Measurements from ENCODE around the gene PLAC1.

DNA sequence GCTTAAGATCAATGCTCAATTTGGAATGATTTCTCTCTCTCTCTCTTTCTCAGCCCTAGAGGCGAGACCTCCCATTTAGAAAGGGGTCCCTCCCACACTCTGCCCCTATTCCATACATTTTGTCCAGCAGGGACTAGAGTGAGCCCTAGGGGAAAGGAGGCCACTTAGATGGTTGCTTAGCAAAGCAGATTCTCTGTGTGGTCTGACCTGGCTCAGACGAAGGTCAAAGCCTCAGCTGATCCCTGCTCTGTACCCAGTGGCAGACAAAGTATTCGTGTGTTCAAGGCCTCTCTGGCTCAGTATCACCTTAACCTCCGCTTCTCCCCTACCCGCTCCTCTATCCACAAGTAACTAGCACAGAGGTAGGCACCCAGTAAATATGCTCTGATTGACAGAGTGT, 120.0 kb downstream of the PLAC1 start:
- TF ChIP-seq FOSL1 (IDR thresholded peaks at IDR 0.05; ENCODE audit: low read depth) (no peak), SP1 (IDR thresholded peaks at IDR 0.05; ENCODE audit: low read depth) (no peak)
- TF ChIP-seq, protein P1, sequence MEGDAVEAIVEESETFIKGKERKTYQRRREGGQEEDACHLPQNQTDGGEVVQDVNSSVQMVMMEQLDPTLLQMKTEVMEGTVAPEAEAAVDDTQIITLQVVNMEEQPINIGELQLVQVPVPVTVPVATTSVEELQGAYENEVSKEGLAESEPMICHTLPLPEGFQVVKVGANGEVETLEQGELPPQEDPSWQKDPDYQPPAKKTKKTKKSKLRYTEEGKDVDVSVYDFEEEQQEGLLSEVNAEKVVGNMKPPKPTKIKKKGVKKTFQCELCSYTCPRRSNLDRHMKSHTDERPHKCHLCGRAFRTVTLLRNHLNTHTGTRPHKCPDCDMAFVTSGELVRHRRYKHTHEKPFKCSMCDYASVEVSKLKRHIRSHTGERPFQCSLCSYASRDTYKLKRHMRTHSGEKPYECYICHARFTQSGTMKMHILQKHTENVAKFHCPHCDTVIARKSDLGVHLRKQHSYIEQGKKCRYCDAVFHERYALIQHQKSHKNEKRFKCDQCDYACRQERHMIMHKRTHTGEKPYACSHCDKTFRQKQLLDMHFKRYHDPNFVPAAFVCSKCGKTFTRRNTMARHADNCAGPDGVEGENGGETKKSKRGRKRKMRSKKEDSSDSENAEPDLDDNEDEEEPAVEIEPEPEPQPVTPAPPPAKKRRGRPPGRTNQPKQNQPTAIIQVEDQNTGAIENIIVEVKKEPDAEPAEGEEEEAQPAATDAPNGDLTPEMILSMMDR (IDR thresholded peaks at IDR 0.05 in 2 of 3, conservative IDR thresholded peaks at IDR 0.05 in 1 of 3; ENCODE audit: borderline replicate concordance in 1 of 3, insufficient read depth in 1 of 3, low read depth in 2 of 3, low read length in 2 of 3) = no peak
- TF ChIP-seq, protein P2, sequence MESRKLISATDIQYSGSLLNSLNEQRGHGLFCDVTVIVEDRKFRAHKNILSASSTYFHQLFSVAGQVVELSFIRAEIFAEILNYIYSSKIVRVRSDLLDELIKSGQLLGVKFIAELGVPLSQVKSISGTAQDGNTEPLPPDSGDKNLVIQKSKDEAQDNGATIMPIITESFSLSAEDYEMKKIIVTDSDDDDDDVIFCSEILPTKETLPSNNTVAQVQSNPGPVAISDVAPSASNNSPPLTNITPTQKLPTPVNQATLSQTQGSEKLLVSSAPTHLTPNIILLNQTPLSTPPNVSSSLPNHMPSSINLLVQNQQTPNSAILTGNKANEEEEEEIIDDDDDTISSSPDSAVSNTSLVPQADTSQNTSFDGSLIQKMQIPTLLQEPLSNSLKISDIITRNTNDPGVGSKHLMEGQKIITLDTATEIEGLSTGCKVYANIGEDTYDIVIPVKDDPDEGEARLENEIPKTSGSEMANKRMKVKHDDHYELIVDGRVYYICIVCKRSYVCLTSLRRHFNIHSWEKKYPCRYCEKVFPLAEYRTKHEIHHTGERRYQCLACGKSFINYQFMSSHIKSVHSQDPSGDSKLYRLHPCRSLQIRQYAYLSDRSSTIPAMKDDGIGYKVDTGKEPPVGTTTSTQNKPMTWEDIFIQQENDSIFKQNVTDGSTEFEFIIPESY (IDR thresholded peaks at IDR 0.05; ENCODE audit: extremely low read depth, insufficient replicate concordance, low read length) = no peak
- TF ChIP-seq, protein P3, sequence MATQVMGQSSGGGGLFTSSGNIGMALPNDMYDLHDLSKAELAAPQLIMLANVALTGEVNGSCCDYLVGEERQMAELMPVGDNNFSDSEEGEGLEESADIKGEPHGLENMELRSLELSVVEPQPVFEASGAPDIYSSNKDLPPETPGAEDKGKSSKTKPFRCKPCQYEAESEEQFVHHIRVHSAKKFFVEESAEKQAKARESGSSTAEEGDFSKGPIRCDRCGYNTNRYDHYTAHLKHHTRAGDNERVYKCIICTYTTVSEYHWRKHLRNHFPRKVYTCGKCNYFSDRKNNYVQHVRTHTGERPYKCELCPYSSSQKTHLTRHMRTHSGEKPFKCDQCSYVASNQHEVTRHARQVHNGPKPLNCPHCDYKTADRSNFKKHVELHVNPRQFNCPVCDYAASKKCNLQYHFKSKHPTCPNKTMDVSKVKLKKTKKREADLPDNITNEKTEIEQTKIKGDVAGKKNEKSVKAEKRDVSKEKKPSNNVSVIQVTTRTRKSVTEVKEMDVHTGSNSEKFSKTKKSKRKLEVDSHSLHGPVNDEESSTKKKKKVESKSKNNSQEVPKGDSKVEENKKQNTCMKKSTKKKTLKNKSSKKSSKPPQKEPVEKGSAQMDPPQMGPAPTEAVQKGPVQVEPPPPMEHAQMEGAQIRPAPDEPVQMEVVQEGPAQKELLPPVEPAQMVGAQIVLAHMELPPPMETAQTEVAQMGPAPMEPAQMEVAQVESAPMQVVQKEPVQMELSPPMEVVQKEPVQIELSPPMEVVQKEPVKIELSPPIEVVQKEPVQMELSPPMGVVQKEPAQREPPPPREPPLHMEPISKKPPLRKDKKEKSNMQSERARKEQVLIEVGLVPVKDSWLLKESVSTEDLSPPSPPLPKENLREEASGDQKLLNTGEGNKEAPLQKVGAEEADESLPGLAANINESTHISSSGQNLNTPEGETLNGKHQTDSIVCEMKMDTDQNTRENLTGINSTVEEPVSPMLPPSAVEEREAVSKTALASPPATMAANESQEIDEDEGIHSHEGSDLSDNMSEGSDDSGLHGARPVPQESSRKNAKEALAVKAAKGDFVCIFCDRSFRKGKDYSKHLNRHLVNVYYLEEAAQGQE (IDR thresholded peaks at IDR 0.05; ENCODE audit: low read depth) = no peak
